GM18499 (cell line): ENCODE data around the gene METTL23.

ENCODE experiments used
- ATAC-seq: cut with Tn5 transposase; IDR thresholded peaks from one replicate; pipeline ENCODE4 v1.9.1; 2021; ENCODE audit warnings: moderate number of reproducible peaks; ENCODE audit not compliant: insufficient read depth, unreplicated experiment

Gene METTL23

DNA sequence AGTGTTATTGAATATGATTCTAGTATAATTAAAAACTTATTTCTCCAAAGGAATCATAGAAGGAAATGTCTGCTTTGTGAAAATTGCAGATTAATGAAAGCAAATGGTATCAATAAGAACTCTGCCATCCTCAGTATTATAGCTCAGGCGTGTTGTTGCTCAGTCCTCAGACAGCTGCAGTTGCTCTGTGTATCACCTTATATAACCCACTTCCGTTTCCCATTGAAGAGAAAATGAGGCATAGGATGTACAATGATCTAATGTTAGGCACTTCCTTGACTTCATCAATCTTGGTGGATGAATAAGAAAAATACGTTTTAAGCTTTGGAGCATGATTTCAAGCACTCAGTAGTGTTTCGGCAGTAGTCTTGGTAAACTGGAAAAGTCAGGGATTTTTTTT, 25.4 kb downstream of the METTL23 start:
- ATAC-seq: no peak

DNA sequence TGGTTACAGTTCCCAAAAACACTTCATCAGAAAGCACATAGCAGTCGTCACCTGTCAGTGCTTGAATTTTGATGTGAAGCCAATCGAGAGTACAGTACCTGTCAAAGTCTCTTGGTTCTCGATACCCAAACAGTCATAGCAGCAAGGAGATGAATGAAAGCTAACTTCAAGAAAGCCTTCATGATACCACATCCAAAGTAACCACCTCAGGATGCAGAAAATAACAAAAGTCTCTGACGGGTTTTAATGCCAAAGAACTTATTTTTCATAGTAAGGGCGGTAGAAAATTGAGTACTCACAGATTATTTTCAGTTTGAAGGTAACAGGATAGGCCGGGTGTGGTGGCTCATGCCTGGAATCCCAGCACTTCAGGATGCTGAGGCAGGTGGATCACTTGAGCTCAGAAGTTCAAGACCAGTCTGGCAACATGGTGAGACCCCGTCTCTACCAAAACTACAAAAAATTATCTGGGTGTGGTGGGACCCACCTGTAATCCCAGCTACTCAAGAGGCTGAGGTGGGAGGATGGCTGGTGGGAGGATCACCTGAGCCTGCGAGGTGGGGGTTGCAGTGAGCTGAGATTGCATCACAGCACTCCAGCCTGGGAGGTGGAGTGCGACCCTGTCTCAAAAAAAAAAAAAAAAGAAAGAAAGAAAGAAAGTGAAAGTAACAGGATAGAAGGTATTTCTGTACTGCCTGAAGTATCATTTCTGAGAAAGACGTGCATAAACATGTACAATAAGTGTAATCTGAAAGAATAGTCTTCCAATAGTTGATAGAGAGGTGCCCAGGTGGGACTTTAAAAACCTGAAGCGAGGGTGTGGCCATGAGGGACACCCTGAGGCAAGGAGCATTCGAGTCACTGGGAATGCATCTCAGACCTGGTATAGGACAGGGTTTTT, 26.7 kb downstream of the METTL23 start:
- ATAC-seq: no peak

DNA sequence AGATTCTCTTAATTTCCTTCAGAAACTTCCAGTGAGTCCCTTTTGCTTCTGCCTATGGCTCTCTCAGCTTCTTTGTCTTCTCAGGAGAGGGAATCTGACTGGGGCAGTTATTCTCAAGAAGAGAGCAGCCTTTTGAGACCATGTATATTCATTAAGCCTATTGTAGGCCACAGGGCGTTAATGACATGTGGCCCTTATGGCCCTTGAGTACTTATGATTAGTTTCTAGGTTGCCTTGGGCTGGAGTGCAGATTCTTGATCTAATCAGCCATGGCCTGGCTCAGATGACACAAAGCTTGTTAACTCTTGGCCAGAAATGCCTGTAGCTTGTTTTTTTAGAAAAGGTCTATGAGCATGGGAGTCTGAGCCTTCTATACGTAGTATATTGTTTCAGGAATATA, 28.6 kb downstream of the METTL23 start:
- ATAC-seq: no peak

DNA sequence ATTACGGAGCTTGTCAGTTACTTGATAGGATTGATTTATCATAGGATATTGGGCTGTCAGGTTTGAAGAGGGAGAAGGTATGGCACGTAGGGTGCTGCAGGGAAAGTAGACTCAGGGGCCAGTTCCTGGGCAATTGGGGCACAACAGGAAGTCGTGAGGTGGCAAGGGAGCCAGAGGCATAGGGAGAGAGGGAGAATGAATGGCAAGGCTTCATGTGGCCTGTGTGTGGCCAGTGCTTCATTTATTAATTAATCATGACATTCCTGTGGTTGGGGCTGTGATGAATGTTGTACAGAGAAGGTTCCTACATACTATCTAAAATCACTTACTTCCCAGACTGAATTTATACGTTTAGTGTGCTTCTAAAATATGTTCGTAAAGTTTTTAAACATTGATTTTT, 30.6 kb downstream of the METTL23 start:
- ATAC-seq: no peak

DNA sequence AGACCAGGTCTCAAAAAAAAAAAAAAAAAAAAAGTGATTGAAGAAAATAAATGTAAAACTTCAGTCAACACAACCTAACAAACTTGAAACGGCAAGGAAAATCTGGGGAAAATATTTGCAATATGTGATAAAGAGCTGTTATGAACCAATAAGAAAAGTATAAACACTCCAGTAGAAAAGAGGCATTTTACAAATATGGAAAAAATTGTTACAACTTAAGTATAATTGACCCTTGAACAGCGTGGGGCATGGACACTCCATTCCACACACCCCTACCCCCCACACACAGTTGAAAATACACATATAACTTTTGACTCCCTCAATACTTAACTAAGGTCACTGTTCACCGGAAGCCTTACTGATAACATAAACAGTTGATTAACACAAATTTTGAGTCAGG, 31.9 kb downstream of the METTL23 start:
- no peak for ATAC-seq

DNA sequence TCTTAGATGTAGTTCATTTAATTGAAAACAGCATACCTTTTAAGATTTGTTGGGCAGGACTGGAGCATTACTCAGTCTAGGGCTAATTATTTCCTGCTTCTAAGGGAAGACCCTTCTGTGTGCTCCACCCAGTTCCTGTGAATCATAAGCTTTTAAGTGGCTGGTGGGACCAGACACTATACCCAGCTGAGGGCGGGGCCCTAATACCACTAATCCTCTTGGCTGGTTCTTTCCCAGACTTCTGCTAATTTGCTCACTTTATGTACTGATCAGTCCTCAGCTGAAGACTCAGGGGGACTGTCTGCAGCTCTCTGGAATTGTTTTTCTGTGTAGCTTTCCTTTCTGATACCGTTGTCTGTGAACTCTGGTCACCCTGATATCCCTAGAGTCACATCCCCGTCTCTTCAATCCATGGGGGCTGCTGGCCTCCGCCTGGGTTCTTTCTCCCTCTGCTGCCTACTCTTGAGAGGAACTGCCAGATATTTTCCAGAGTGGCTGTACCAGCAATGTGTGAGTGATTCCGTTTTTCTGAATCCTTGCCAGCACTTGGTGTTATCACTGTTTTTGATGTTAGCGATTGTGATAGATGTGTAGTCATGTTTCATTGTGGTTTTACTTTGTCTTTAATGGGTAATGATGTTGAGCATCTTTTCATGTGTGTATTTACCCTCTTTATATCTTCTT, 46.3 kb downstream of the METTL23 start:
- ATAC-seq: no peak

DNA sequence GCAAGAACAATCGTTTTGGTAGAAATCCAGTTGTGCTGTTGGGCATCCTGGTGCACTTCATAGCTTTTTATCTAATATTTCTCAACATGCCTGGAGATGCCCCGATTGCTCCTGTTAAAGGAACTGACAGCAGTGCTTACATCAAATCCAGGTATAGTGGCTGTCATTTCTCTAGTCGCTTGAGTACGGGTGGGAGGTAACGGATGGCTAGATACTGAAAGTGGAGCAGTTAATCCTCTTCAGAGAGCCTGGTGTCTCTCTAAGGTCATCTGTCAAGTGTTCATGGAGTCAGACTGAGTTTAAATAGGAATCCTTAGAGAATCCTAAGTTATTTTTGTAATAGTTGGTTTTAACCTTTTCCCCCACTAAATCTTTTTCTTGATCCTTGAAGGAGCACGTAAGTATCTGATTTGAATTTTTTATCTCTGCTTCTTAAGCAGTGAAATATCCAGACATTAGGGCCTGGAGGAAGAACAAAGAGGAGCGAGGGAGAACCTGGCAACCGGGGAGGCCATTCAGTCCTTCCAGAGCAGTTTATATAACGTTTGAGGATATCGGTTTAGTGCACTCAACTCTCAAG, 48.5 kb downstream of the METTL23 start:
- ATAC-seq: no peak

DNA sequence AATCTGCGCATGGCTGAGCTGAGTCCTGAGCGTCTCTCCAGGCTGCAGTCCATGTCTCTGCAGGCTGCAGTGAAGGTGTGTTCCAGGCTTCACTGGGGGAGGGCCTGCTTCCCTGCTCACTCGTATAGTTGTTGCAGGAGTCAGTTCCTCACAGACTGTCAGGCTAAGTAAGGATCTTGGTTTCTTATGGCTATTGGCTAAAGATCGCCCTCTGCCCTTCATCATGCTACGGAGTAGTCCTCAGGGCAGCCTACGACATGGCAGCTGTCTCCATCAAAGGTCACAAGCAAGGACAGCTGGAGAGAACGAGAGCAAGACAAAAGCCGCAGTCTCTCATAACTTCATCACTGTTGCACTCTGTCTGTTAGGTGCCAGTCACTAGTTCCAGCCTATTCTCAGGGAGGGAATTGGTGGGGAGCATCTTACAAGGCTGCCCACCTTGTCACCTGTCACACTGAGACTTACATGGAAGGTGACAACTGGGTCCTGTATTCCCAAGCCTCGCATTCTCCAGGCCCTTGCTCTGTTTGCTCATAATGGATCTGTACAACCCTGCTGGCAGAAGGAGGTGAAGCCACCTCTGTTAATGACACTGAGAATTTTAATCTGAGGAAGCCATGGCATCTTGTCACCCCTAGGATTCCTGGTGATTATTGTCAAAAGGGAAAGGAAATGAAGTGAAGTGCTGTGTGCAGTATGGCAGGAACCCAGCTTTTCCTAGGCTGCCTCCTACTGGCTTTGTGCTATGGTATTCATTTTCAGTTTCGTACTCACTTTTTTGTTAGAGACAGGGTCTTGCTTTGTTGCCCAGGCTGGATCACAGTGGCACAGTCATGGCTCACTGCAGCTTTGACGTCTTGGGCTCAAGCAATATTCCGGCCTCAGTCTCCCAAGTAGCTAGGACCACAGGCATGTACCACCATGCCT, 54.7 kb downstream of the METTL23 start:
- ATAC-seq: no peak

DNA sequence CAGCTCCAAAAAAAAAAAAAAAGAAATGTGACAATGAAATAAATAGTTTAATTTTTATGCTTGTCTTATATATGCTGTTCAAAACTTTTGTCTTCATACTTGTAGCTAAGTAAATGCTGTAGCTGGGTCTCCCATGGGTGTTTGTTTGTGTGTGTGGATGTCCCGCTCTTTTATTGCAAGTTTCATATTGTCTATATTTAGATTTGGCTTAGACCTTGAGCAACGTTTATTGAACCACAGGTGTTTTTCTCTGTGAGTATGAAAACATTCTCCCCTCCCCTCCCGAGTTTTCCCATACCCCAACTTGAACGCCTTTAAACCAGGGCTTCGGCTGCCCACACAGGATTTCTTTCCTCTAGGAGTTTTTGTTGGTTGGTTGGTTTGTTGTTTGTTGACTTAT, 56.5 kb downstream of the METTL23 start:
- ATAC-seq: no peak
